Medulla oblongata (tissue), 1 donor: ENCODE data around the gene CHCHD6.
A peak's percentile ranks its signal among the peaks of the same experiment; 100 is the strongest.

ENCODE experiments used
- DNase-seq: peaks from one replicate; pipeline ENCODE4 v3.0.0-alpha.2; 2015; ENCODE audit errors: extremely low spot score

The CHCHD6 gene

DNA sequence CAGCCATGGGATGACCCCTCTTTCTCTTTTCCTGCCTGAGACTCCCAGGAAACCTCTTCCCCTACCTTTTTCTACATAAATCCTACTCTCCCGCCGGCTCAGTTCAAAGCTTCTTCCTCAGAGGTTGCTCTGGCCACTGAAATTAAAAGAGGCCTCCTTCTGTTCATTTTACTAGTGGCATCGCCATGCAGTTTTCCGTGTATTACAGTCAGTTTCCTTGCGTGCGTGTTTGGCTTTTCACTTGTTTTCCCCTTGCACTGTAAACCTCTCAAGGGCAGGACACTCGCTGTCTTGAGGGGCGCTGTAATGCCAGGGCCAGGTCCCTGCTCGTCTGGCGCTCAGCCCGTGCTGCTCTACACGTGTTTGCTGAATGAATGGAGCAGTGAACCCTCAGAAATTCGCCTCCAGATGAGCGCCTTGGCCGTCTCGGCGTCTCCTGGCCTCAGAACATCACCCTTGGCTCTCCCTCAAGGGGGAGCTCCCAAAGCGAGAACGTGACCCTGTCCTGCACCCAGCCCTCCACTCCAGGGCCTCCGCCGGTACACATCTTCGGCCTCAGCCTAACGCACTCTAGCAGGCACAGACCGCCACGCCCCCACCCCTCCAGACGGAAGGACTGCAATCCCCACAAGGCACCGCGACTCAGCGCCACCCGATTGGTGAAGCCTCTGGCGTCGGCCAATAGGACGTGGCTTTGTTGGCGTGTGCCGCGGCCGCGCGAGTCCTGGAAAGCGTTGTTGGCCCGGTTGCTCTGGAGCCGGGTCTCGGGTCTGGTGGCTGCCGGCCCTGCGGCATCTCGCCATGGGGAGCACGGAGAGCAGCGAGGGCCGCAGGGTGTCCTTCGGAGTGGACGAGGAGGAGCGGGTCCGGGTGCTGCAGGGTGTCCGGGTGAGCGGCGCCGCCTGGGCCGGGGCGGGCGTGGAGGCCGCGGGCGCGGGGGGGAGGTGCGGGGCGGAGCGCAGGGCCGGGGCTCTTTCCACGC, at the start of gene CHCHD6:
TSS of gene CHCHD6 (plus strand) at position 729 of the 982 bp plus-strand sequence. CDS start at position 802, 73 bp downstream.
- DNase-seq = peak; percentile 96

GRCh38 chr3:126654571-126655383, 49.3 kb upstream of the CHCHD6 start, which contains the start of gene TXNRD3:
TXNRD3 (minus strand) TSS chr3:126655124.
- DNase-seq = peak; percentile 77

DNA sequence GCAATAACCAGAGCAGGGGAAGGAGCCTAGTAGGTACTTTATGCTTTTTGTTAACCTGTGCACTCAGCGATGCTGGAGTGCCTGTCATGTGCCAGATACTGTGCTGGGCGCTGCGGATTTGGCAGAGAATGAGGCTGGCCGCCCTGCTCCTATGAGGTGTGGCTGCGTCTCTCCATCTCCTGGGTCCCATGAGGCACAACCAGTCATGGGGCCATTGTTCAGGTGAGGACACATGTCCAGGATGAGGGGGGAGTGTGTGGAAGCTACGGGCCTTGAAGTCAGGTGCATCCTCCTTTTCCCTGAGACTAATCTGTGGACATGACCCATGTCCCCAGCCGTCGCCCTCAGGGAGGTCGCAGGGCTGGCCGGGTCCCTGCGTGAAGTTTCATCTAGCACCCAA, 48.2 kb upstream of the CHCHD6 start:
- no peak for DNase-seq

DNA sequence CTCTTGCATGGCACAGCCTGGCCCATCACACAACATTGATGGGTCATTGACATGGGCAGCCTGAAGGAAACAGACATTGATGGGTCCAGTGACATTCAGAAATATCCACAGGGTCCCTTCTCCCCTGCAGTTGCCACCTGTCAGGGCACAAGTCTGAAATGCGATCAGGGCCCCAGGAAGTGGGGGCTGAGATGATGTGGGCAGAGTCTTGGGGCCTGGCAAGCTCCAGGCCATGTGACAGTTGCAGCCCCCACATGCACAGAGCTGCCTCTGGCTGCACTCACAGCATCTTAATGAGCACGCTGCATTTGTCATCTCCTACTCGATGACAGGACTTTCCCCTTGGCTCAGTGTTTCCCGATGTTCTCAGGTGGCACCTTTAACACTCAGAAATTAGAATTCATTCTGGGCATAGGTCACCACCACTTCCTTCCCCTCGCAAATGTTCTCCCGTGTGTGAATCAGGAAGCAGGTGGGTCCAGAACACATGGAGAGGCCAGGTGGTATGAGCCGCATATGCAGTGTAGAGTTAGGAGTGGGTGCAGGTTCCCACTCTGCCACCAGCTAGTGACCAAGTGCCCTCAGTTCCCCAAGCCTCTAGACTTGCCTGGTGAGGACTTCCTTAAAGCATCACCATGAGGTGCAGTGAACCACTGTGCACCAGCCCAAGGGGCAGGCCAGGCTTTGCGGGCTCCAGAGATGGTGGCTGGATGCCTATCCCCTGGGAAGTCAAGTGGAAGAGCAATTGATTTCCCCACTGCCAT, 47.5 kb upstream of the CHCHD6 start:
- DNase-seq = no peak

- no peak for DNase-seq
These were observed 46.1 kb upstream of the CHCHD6 start for GRCh38 chr3:126657901-126658300.

DNA sequence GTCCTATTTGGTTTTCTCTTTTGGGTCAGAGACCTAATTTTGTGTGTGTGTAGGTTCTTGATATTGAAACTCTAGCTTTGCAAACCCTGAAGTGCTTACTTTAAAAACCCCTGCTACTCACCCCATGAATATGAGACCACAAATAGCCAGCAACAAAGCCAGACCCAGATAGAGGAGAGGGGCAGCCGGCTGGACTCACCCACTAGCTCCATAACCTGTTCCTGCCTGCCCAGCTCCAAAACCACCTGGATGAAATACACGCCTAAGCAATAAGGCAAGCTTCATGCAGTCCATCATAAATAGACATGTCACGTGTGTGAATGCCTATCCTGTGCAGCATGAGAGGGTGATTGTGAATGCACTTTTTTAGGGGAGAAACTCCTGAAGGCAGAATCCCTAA, 45.5 kb upstream of the CHCHD6 start:
- no peak for DNase-seq

- DNase-seq = no peak
These were observed 43.8 kb upstream of the CHCHD6 start for GRCh38 chr3:126659915-126660886.

- no peak for DNase-seq
These were observed 42.3 kb upstream of the CHCHD6 start for GRCh38 chr3:126661532-126662364.

GRCh38 chr3:126663257-126663656, 40.8 kb upstream of the CHCHD6 start:
- DNase-seq = no peak

- DNase-seq = no peak
These were observed 40.3 kb upstream of the CHCHD6 start for GRCh38 chr3:126663750-126664149.

DNA sequence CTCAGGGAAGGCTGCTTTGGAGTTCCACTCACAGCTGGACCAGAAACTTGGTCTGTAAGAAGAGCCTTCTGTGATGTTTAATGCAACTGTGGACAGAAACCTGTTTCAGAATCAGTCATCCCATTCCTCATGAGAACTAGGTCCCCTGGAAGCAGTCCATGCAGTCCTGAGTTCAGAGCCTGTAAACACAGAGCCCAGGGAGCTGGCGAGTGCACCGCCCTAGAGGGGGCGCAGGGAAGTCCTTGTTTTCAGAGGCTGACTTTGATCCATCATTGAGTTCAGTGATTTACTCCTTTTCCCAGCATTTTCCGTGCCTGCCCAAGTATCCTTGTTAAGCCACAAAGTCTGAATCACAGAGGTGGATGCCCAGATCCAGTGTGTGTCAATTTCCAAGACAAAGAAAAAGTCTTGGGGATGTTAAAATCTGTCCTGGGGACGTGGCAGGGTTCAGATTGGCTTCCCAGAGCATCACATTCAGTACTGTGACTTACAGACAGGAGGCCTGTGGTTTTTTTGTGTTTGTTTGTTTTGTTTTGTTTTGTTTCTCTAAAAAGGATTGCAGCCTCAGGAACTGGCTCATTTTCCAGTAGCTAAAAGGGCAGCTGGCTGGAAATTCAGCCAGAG, 39.3 kb upstream of the CHCHD6 start:
- DNase-seq = peak; percentile 22

GRCh38 chr3:126665221-126665936, 38.7 kb upstream of the CHCHD6 start:
- no peak for DNase-seq

DNA sequence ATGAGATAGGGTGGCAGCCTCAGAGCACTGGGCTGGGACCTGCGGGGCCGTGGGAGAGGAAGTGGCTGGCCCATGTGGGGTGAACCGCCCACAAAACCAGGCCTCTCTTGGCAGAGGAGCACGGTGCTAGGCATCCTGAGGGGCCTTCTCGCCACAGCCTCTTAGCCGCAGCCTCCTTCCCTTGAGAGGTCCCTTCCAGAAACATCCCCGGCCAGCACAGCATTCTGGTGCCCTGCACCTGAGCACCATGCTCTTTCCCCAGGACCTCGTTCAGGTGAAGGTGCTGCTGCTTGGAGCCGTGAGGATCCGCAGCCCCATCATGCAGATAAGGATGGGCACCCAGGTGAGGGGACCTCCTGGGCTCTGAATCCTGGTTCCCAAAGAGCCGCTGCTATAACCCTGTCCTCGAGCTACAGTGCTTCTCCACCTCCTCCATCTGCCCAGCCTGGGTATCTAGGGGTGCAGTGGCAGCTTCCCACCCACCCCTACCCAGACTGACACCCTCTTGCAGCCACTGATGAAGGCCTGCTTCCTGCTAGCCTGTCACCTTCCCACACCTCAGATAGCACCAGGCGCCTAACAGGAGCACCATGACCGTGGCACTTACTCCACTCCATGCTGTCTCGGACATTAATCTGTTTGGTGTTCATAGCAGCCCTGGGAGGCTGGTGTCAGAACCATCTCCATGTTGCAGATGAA, 37.9 kb upstream of the CHCHD6 start:
- no peak for DNase-seq

GRCh38 chr3:126666658-126667528, 37.1 kb upstream of the CHCHD6 start:
- no peak for DNase-seq

GRCh38 chr3:126667631-126668449, 36.2 kb upstream of the CHCHD6 start:
- DNase-seq = no peak
